Skeletal muscle tissue (tissue), 4 donors: ENCODE data around the gene PRAMEF2. TPM values are rescaled to one million over a fixed set of nuclear protein-coding genes. Genes with fewer than 3 reads are reported as not detected.
"Not testable (repeated sequence)": the region's sequence is repeated elsewhere in the genome, so short reads cannot be mapped to it uniquely, and the experiment has no call there.

Source experiments
- H3K27ac ChIP-seq: one replicate; pipeline ENCODE4 v1.7.0; 2013; ENCODE audit warnings: mild to moderate bottlenecking, low read depth, low read length, inconsistent platforms
- H3K27me3 ChIP-seq, 3 donors: one replicate each; pipeline ENCODE4 v1.7.0; 2013; ENCODE audit warnings: low read length in 3 of 3; ENCODE audit not compliant: control insufficient read depth in 3 of 3, insufficient read depth in 3 of 3
- H3K36me3 ChIP-seq, 3 donors: one replicate each; pipeline ENCODE4 v1.7.0; 2013; ENCODE audit warnings: low read length in 3 of 3; ENCODE audit not compliant: control insufficient read depth in 3 of 3, insufficient read depth in 3 of 3
- H3K4me1 ChIP-seq, 3 donors: one replicate each; pipeline ENCODE4 v1.7.0; 2013; ENCODE audit warnings: low read length in 3 of 3, mild to moderate bottlenecking in 3 of 3; ENCODE audit not compliant: control insufficient read depth in 3 of 3, insufficient read depth in 3 of 3
- H3K4me3 ChIP-seq, 3 donors: one replicate each; pipeline ENCODE4 v1.7.0; 2013; ENCODE audit warnings: low read length in 3 of 3
- H3K9ac ChIP-seq, 3 donors: one replicate each; pipeline ENCODE4 v1.7.0; 2013; ENCODE audit warnings: low read length in 3 of 3, mild to moderate bottlenecking in 3 of 3, moderate library complexity in 2 of 3, low read depth in 1 of 3
- H3K9me3 ChIP-seq, 3 donors: one replicate each; pipeline ENCODE4 v1.7.0; 2013; ENCODE audit warnings: low read length in 3 of 3; ENCODE audit not compliant: control insufficient read depth in 3 of 3
- total RNA-seq: library from RNA; depleted of rRNA; stranded (reverse); fragments of >200 nt; gene quantifications from one replicate; pipeline ENCODE4 v1.2.3, GENCODE V29; 2014
- donor health status: Osteomylitis.

PRAMEF2 gene
- total RNA-seq, result not detected

GRCh38 chr1:12856786-12857185 lies at the start of gene PRAMEF2:
PRAMEF2 (plus strand) TSS chr1:12857086; CDS start chr1:12859010, 1,924 bp downstream.
- not testable (repeated sequence) for H3K27ac ChIP-seq, H3K9ac ChIP-seq, H3K4me3 ChIP-seq, H3K27me3 ChIP-seq, H3K4me1 ChIP-seq, H3K36me3 ChIP-seq, H3K9me3 ChIP-seq

- no peak overlapping the region for H3K4me3 ChIP-seq
- no peak overlapping the region for H3K9ac ChIP-seq
- no peak overlapping the region for H3K27ac ChIP-seq
- no peaks in the 10 kb centered on the region for H3K4me1 ChIP-seq
- H3K27me3 ChIP-seq, result peaks cover 0 to 6% (median 4%) of the 10 kb centered on the region in 3 donors
- peaks cover 0 to 2% (median 0%) of the 10 kb centered on the region in 3 donors for H3K9me3 ChIP-seq
- no peaks in the 10 kb centered on the region for H3K36me3 ChIP-seq
Observed at GRCh38 chr1:12809933-12810332, 47.0 kb upstream of the PRAMEF2 start.

- Histone ChIP-seq H3K36me3 (no peaks in the 10 kb centered on the region), H3K27me3 (peaks cover 0 to 6% (median 4%) of the 10 kb centered on the region in 3 donors), H3K4me3 (no peak overlapping the region), H3K4me1 (no peaks in the 10 kb centered on the region), H3K27ac (no peak overlapping the region), H3K9ac (no peak overlapping the region), H3K9me3 (no peaks in the 10 kb centered on the region)
Observed at GRCh38 chr1:12810691-12811408, 46.0 kb upstream of the PRAMEF2 start.

- Histone ChIP-seq H3K9ac (no peak overlapping the region), H3K4me3 (no peak overlapping the region), H3K27ac (no peak overlapping the region), H3K9me3 (no peaks in the 10 kb centered on the region), H3K27me3 (peaks cover 0 to 6% (median 4%) of the 10 kb centered on the region in 3 donors), H3K4me1 (no peaks in the 10 kb centered on the region), H3K36me3 (no peaks in the 10 kb centered on the region)
Observed at GRCh38 chr1:12811409-12811784, 45.5 kb upstream of the PRAMEF2 start.

GRCh38 chr1:12819061-12819460 lies 37.8 kb upstream of the PRAMEF2 start:
- H3K27me3 ChIP-seq, H3K9me3 ChIP-seq, H3K4me1 ChIP-seq, H3K27ac ChIP-seq, H3K9ac ChIP-seq, H3K36me3 ChIP-seq, H3K4me3 ChIP-seq: not testable (repeated sequence)

- H3K9ac ChIP-seq, H3K36me3 ChIP-seq, H3K27me3 ChIP-seq: not testable (repeated sequence)
Observed at GRCh38 chr1:12831310-12831709, 25.6 kb upstream of the PRAMEF2 start, which contains the start of gene PRAMEF11. PRAMEF11 (minus strand) TSS chr1:12831410; CDS start chr1:12828789, 2,621 bp downstream.

GRCh38 chr1:12833251-12833650 lies 23.6 kb upstream of the PRAMEF2 start:
- H3K27ac ChIP-seq, H3K4me1 ChIP-seq, H3K36me3 ChIP-seq, H3K27me3 ChIP-seq, H3K9ac ChIP-seq, H3K9me3 ChIP-seq, H3K4me3 ChIP-seq: not testable (repeated sequence)

More at GRCh38 chr1:12831310-12831709, 25.6 kb upstream of the PRAMEF2 start, which contains the start of gene PRAMEF11:
- H3K27ac ChIP-seq, H3K4me3 ChIP-seq, H3K9me3 ChIP-seq, H3K4me1 ChIP-seq: not testable (repeated sequence)

GRCh38 chr1:12848620-12849019 lies 8.3 kb upstream of the PRAMEF2 start, which contains the start of gene HNRNPCL1:
HNRNPCL1 (minus strand) TSS chr1:12848720; CDS start chr1:12848289, 431 bp downstream.
- H3K36me3 ChIP-seq, result not testable (repeated sequence)

GRCh38 chr1:12851779-12852178 lies 5.1 kb upstream of the PRAMEF2 start:
- Histone ChIP-seq H3K4me3 (no peak overlapping the region), H3K4me1 (no peaks in the 10 kb centered on the region), H3K9ac (no peak overlapping the region), H3K36me3 (no peaks in the 10 kb centered on the region), H3K27ac (no peak overlapping the region), H3K9me3 (peaks cover 0 to 2% (median 0%) of the 10 kb centered on the region in 3 donors), H3K27me3 (no peaks in the 10 kb centered on the region)

More at GRCh38 chr1:12848620-12849019, 8.3 kb upstream of the PRAMEF2 start, which contains the start of gene HNRNPCL1:
- H3K27ac ChIP-seq, H3K9me3 ChIP-seq, H3K4me3 ChIP-seq, H3K27me3 ChIP-seq, H3K4me1 ChIP-seq, H3K9ac ChIP-seq: not testable (repeated sequence)

- not testable (repeated sequence) for H3K27me3 ChIP-seq, H3K36me3 ChIP-seq, H3K9me3 ChIP-seq, H3K27ac ChIP-seq, H3K9ac ChIP-seq, H3K4me1 ChIP-seq, H3K4me3 ChIP-seq
Observed at GRCh38 chr1:12863131-12863880, 6.4 kb downstream of the PRAMEF2 start.
